PC-9 (cell line): ENCODE results near the gene SYCP2. TPM values are rescaled to one million over a fixed set of nuclear protein-coding genes. Genes with fewer than 3 reads are reported as not detected.

Source experiments
- BruUV-seq: library from RNA; stranded (reverse); fragments of 400-500 nt; replicated peaks from 2 replicates; lab custom pipeline; 2021; lab: Mats Ljungman, UMichigan
- CTCF ChIA-PET: fragments of 300-600 bp; sonication (Branson Sonifier 250); formaldehyde crosslinking; loops from one replicate; lab custom pipeline; 2022; ENCODE audit warnings: antibody characterized with exemption; lab: Charles Lee
- POLR2A ChIA-PET: fragments of 300-600 bp; sonication (Branson Sonifier 250); formaldehyde crosslinking; loops from one replicate; lab custom pipeline; 2022; ENCODE audit warnings: antibody characterized with exemption; ENCODE audit not compliant: unreplicated experiment; lab: Charles Lee
- DNase-seq, 2 experiments: peaks; one replicate each; pipeline versions ENCODE4 v3.0.0 to v3.0.0-alpha.2; 2015 to 2022; ENCODE audit warnings: mixed read lengths in 1 of 2
- H2AFZ ChIP-seq: fragments of 200-600 bp; sonication (generic); 2 replicates; pipeline ENCODE4 v1.8.1; 2017; ENCODE audit warnings: antibody characterized with exemption
- H3F3A ChIP-seq: fragments of 200-600 bp; sonication (generic); 2 replicates; pipeline ENCODE4 v1.8.1; 2017; ENCODE audit warnings: antibody characterized with exemption, mild to moderate bottlenecking, low read depth; ENCODE audit not compliant: insufficient read depth
- H3K27ac ChIP-seq: fragments of 200-600 bp; sonication (generic); 2 replicates; pipeline ENCODE4 v1.6.1; 2016; ENCODE audit warnings: mixed run types
- H3K27me3 ChIP-seq: fragments of 200-600 bp; sonication (generic); 2 replicates; pipeline ENCODE4 v1.6.1; 2016; ENCODE audit warnings: low read depth, mixed run types; ENCODE audit not compliant: insufficient read depth
- H3K36me3 ChIP-seq: fragments of 200-600 bp; sonication (generic); 2 replicates; pipeline ENCODE4 v1.6.1; 2016; ENCODE audit warnings: low read depth, mixed run types
- H3K4me1 ChIP-seq: fragments of 200-600 bp; sonication (generic); replicated peaks from 2 replicates; pipeline ENCODE4 v1.6.1; 2016; ENCODE audit warnings: mixed run types; ENCODE audit not compliant: insufficient read depth
- H3K4me2 ChIP-seq: fragments of 200-600 bp; sonication (generic); 2 replicates; pipeline ENCODE4 v1.6.1; 2017; ENCODE audit warnings: mixed run types
- H3K4me3 ChIP-seq: fragments of 200-600 bp; sonication (generic); 2 replicates; pipeline ENCODE4 v1.6.1; 2016; ENCODE audit warnings: mixed run types
- H3K79me2 ChIP-seq: fragments of 200-600 bp; sonication (generic); 2 replicates; pipeline ENCODE4 v1.6.1; 2017; ENCODE audit warnings: low read depth, mixed run types
- H3K9me2 ChIP-seq: fragments of 200-600 bp; sonication (generic); 2 replicates; pipeline ENCODE4 v1.8.1; 2017; ENCODE audit warnings: mild to moderate bottlenecking; ENCODE audit not compliant: insufficient read depth
- H3K9me3 ChIP-seq: fragments of 200-600 bp; sonication (generic); 2 replicates; pipeline ENCODE4 v1.8.1; 2016; ENCODE audit warnings: low read depth; ENCODE audit not compliant: insufficient read depth
- H4K20me1 ChIP-seq: fragments of 200-600 bp; sonication (generic); 2 replicates; pipeline ENCODE4 v1.8.1; 2017; ENCODE audit not compliant: insufficient read depth
- CTCF ChIP-seq: fragments of 200-600 bp; sonication (generic); conservative IDR thresholded peaks from 2 replicates; pipeline ENCODE4 v1.6.1; 2017; ENCODE audit warnings: mixed run types, antibody characterized with exemption, mild to moderate bottlenecking, moderate library complexity
- EZH2 ChIP-seq: fragments of 200-600 bp; sonication (generic); IDR thresholded peaks from 2 replicates; pipeline ENCODE4 v1.8.0; 2017; ENCODE audit warnings: antibody characterized with exemption, low read depth
- intact Hi-C: fragments of 100-400 bp; cut with micrococcal nuclease; formaldehyde crosslinking; loops from one replicate; pipeline ENCODE4 v1.10.0; 2022; ENCODE audit not compliant: unreplicated experiment
- total RNA-seq: library from RNA; stranded (reverse); gene quantifications from 2 replicates; pipeline ENCODE4 v1.2.3, GENCODE V29; 2021

The SYCP2 gene
- total RNA-seq, 1 experiment from 2014 or later: 1.8 TPM

GRCh38 chr20:59939879-59940128 lies 6.4 kb upstream of the SYCP2 start:
- intact Hi-C loops: loop anchor here (2.0 to 10.0 kb wide), 3 partner anchors 47 to 345 kb away; no protein-coding TSS in a partner anchor
- no peaks in the 10 kb centered on the region; the same call in 1 of the 2 replicates for H3K9me3 ChIP-seq
- peak overlapping the region; percentile 97 for H2AFZ ChIP-seq
- H3K4me1 ChIP-seq: peaks cover 50% of the 10 kb centered on the region
- H3F3A ChIP-seq: peaks cover 37% of the 10 kb centered on the region
- H3K9me2 ChIP-seq: no peaks in the 10 kb centered on the region
- TF ChIP-seq EZH2: no peak
- ChIA-PET CTCF (no interaction called here), POLR2A (interaction anchor here (0.7 to 1.0 kb wide), 4 partner anchors 14 to 109 kb away, joined by 3 to 10 read pairs (median 4); no protein-coding TSS in a partner anchor)
- H4K20me1 ChIP-seq: 0 out of 2 replicates have a peak, but pooled peaks cover 8% of the 10 kb centered on the region
- H3K79me2 ChIP-seq: peaks cover 63% of the 10 kb centered on the region
- no TSS peak for BruUV-seq
- peak overlapping the region; percentile 72 for H3K4me3 ChIP-seq
- H3K27me3 ChIP-seq: no peaks in the 10 kb centered on the region
- no peak for DNase-seq
- H3K27ac ChIP-seq: peak overlapping the region; percentile 81
- peaks cover 18% of the 10 kb centered on the region for H3K36me3 ChIP-seq
- peak overlapping the region; percentile 83 for H3K4me2 ChIP-seq

GRCh38 chr20:59939052-59939878 lies 5.8 kb upstream of the SYCP2 start:
- Histone ChIP-seq H3K27me3 (no peaks in the 10 kb centered on the region), H2AFZ (peak overlapping the region; percentile 97), H3F3A (peaks cover 37% of the 10 kb centered on the region), H4K20me1 (0 out of 2 replicates have a peak, but pooled peaks cover 8% of the 10 kb centered on the region), H3K4me3 (peak overlapping the region; percentile 72), H3K27ac (peak overlapping the region; percentile 81), H3K9me2 (no peaks in the 10 kb centered on the region), H3K4me2 (peak overlapping the region; percentile 83), H3K36me3 (peaks cover 20% of the 10 kb centered on the region), H3K79me2 (peaks cover 63% of the 10 kb centered on the region), H3K4me1 (peaks cover 50% of the 10 kb centered on the region), H3K9me3 (no peaks in the 10 kb centered on the region; the same call in 1 of the 2 replicates)
- no TSS peak for BruUV-seq
- DNase-seq: no peak
- ChIA-PET CTCF (interaction anchor here (0.7 kb wide), 1 partner anchor 10 kb away, joined by 3 read pairs; no protein-coding TSS in a partner anchor), POLR2A (no interaction called here)
- intact Hi-C loops: no loop called here
- no peak for TF ChIP-seq EZH2
- TF ChIP-seq CTCF: no peak

- Histone ChIP-seq H3K27me3 (no peaks in the 10 kb centered on the region), H3K4me1 (peaks cover 50% of the 10 kb centered on the region), H3F3A (peaks cover 37% of the 10 kb centered on the region), H3K79me2 (peaks cover 63% of the 10 kb centered on the region), H3K4me2 (peak overlapping the region; percentile 83), H3K4me3 (peak overlapping the region; percentile 72; the same call in 1 of the 2 replicates), H3K9me2 (no peaks in the 10 kb centered on the region), H3K36me3 (peaks cover 20% of the 10 kb centered on the region), H4K20me1 (0 out of 2 replicates have a peak, but pooled peaks cover 8% of the 10 kb centered on the region), H3K27ac (peak overlapping the region; percentile 52), H3K9me3 (no peaks in the 10 kb centered on the region; the same call in 1 of the 2 replicates), H2AFZ (no peak overlapping the region)
- peak in 1 of 2 experiments; percentile 89 for DNase-seq
- CTCF ChIA-PET: interaction anchor here (0.7 kb wide), 1 partner anchor 10 kb away, joined by 3 read pairs; no protein-coding TSS in a partner anchor
- intact Hi-C loops: no loop called here
- POLR2A ChIA-PET: interaction anchor here (0.6 kb wide), 1 partner anchor 61 kb away, joined by 12 read pairs; no protein-coding TSS in a partner anchor
- TF ChIP-seq EZH2: no peak
- TF ChIP-seq CTCF: no peak
- BruUV-seq: no TSS peak
These were observed 5.2 kb upstream of the SYCP2 start for GRCh38 chr20:59938696-59939051.
